HepG2 (cell line): ENCODE data around the gene PTPRN. TPM values are rescaled to one million over a fixed set of nuclear protein-coding genes. Genes with fewer than 3 reads are reported as not detected.

ENCODE experiments used
- ARID3A ChIP-seq: IDR thresholded peaks from 2 replicates; pipeline ENCODE4 v1.6.1; 2012; ENCODE audit warnings: low read depth, low read length, improper control_type of control experiment
- CCAR2 ChIP-seq: fragments of 200-400 bp; formaldehyde crosslinking; optimal IDR thresholded peaks from 2 replicates; pipeline ENCODE3; 2018; ENCODE audit warnings: low read depth, mild to moderate bottlenecking, low read length, moderate library complexity
- CSRNP1 ChIP-seq: sonication (generic); formaldehyde crosslinking; IDR thresholded peaks from 2 replicates; pipeline ENCODE4 v1.8.1; 2023; ENCODE audit warnings: mild to moderate bottlenecking, missing genetic modification reagents
- JDP2 ChIP-seq: sonication (generic); formaldehyde crosslinking; IDR thresholded peaks from 2 replicates; pipeline ENCODE4 v1.8.1; 2022; ENCODE audit warnings: missing genetic modification reagents, borderline replicate concordance
- MAFK ChIP-seq, 2 experiments: IDR thresholded peaks in 1 of 2; conservative IDR thresholded peaks in 1 of 2; 2 replicates each; pipeline ENCODE4 v1.6.1; 2011; ENCODE audit warnings: improper control_type of control experiment in 2 of 2, low read length in 2 of 2
- POLR2AphosphoS5 ChIP-seq: IDR thresholded peaks from 2 replicates; pipeline ENCODE4 v1.6.1; 2012; ENCODE audit warnings: low read depth, low read length
- PPARG ChIP-seq: conservative IDR thresholded peaks from 2 replicates; pipeline ENCODE4 v1.6.1; 2016; ENCODE audit warnings: missing biosample characterization, missing genetic modification reagents
- REXO4 ChIP-seq: sonication (generic); formaldehyde crosslinking; IDR thresholded peaks from 2 replicates; pipeline ENCODE4 v1.8.0; 2022; ENCODE audit warnings: missing genetic modification reagents, mild to moderate bottlenecking, borderline replicate concordance
- SNAI1 ChIP-seq: sonication (generic); formaldehyde crosslinking; IDR thresholded peaks from 2 replicates; pipeline ENCODE4 v1.5.0; 2020; ENCODE audit warnings: mild to moderate bottlenecking, missing genetic modification reagents, borderline replicate concordance
- SOX13 ChIP-seq, 3 experiments: fragments of 450-650 bp in 1 of 3; sonication (generic) in 1 of 3; formaldehyde crosslinking in 1 of 3; IDR thresholded peaks in 2 of 3; conservative IDR thresholded peaks in 1 of 3; 2 replicates each; pipeline versions ENCODE4 v1.5.0 to v1.6.1; 2016 to 2020; ENCODE audit warnings: antibody characterized with exemption in 1 of 3, mild to moderate bottlenecking in 1 of 3, missing compliant biosample characterization in 1 of 3, missing genetic modification reagents in 1 of 3, moderate library complexity in 1 of 3
- THAP8 ChIP-seq: sonication (generic); formaldehyde crosslinking; IDR thresholded peaks from 2 replicates; pipeline ENCODE4 v1.5.1; 2020; ENCODE audit warnings: missing genetic modification reagents, mild to moderate bottlenecking, borderline replicate concordance
- U2AF1 ChIP-seq: fragments of 200-400 bp; formaldehyde crosslinking; optimal IDR thresholded peaks from 2 replicates; pipeline ENCODE3; 2017; ENCODE audit warnings: mild to moderate bottlenecking, low read depth, low read length
- YEATS2 ChIP-seq: sonication (generic); formaldehyde crosslinking; IDR thresholded peaks from 2 replicates; pipeline ENCODE4 v1.4.0; 2020; ENCODE audit warnings: missing genetic modification reagents, borderline replicate concordance
- ZNF138 ChIP-seq: sonication (generic); formaldehyde crosslinking; IDR thresholded peaks from 2 replicates; pipeline ENCODE4 v1.5.0; 2020; ENCODE audit warnings: mild to moderate bottlenecking, low read depth, missing genetic modification reagents
- ZNF143 ChIP-seq: sonication (generic); formaldehyde crosslinking; IDR thresholded peaks from 2 replicates; pipeline ENCODE4 v1.4.0; 2020; ENCODE audit warnings: missing genetic modification reagents
- ZNF225 ChIP-seq: sonication (generic); formaldehyde crosslinking; IDR thresholded peaks from 2 replicates; pipeline ENCODE4 v1.4.0; 2020; ENCODE audit warnings: mild to moderate bottlenecking, missing genetic modification reagents
- ZNF337 ChIP-seq: sonication (generic); formaldehyde crosslinking; IDR thresholded peaks from 2 replicates; pipeline ENCODE4 v1.5.1; 2020; ENCODE audit warnings: missing genetic modification reagents, low read depth, mild to moderate bottlenecking, borderline replicate concordance
- ZNF350 ChIP-seq: sonication (generic); formaldehyde crosslinking; IDR thresholded peaks from 2 replicates; pipeline ENCODE4 v1.4.0; 2020; ENCODE audit warnings: mild to moderate bottlenecking, low read depth, missing genetic modification reagents, borderline replicate concordance
- ZNF44 ChIP-seq: sonication (generic); formaldehyde crosslinking; IDR thresholded peaks from 2 replicates; pipeline ENCODE4 v1.5.1; 2020; ENCODE audit warnings: mild to moderate bottlenecking, missing genetic modification reagents
- ZNF501 ChIP-seq: sonication (generic); formaldehyde crosslinking; IDR thresholded peaks from 2 replicates; pipeline ENCODE4 v1.5.1; 2020; ENCODE audit warnings: mild to moderate bottlenecking, moderate library complexity, missing genetic modification reagents
- ZNF562 ChIP-seq: sonication (generic); formaldehyde crosslinking; IDR thresholded peaks from 2 replicates; pipeline ENCODE4 v1.8.0; 2022; ENCODE audit warnings: missing genetic modification reagents, borderline replicate concordance
- ZNF724P ChIP-seq: sonication (generic); formaldehyde crosslinking; IDR thresholded peaks from 2 replicates; pipeline ENCODE4 v1.8.0; 2022; ENCODE audit warnings: missing genetic modification reagents, borderline replicate concordance
- ZNF788 ChIP-seq: sonication (generic); formaldehyde crosslinking; IDR thresholded peaks from 2 replicates; pipeline ENCODE4 v1.5.0; 2020; ENCODE audit warnings: mild to moderate bottlenecking, missing genetic modification reagents, borderline replicate concordance
- ZSCAN29 ChIP-seq: sonication (generic); formaldehyde crosslinking; conservative IDR thresholded peaks from 2 replicates; pipeline ENCODE4 v1.4.0; 2020; ENCODE audit warnings: mild to moderate bottlenecking, missing genetic modification reagents
- polyA plus RNA-seq, 8 experiments: library from polyadenylated mRNA; depleted of rRNA in 3 of 8; stranded (reverse) in 7 of 8; unstranded in 1 of 8; fragments of >200 nt; fragmentation: Illumina TruSeq in 4 of 8; extraction: Trizol in 4 of 8; gene quantifications; 2 replicates each; pipeline versions ENCODE4 v1.2.1 to v1.2.3, GENCODE V29; 2011 to 2016; ENCODE audit warnings: low read depth in 4 of 8, missing spikeins in 1 of 8, mixed read lengths in 1 of 8; ENCODE audit not compliant: insufficient read depth in 1 of 8
- total RNA-seq, 5 experiments: library from RNA; depleted of rRNA; stranded (reverse); fragments of >200 nt; fragmentation: Illumina TruSeq; extraction: Trizol; gene quantifications; 2 replicates each; pipeline ENCODE4 v1.2.3, GENCODE V29; 2016; ENCODE audit warnings: low read depth in 1 of 5

Gene PTPRN
- total and polyA plus RNA-seq, 2 of the 13 experiments (the other 11 are each of a cell fraction or from before 2014, with no cell fraction given) = 0.26 TPM; not detected in 1

GRCh38 chr2:219294356-219295351, 14.5 kb downstream of the PTPRN start (continued):
- TF ChIP-seq PPARG (CRISPR knock-in tag) = peak; percentile 84
- TF ChIP-seq ZNF788 (CRISPR knock-in tag) = peak; percentile 93; the same call in 1 of the 2 replicates
- TF ChIP-seq SOX13 (IDR thresholded peaks at IDR 0.05) = no peak
- peak in 1 of 2 experiments; percentile 54; a peak in 1 of 4 replicates for TF ChIP-seq SOX13 (CRISPR knock-in tag; conservative IDR thresholded peaks at IDR 0.05 in 1 of 2, IDR thresholded peaks at IDR 0.05 in 1 of 2)
- peak; percentile 81 for TF ChIP-seq YEATS2 (CRISPR knock-in tag)
- TF ChIP-seq ZNF138 = peak; percentile 84; the same call in 1 of the 2 replicates
- peak; percentile 56; the same call in 1 of the 2 replicates for TF ChIP-seq ZNF350 (CRISPR knock-in tag)
- peak; percentile 66; the same call in 1 of the 2 replicates for TF ChIP-seq ZNF225 (CRISPR knock-in tag)
- peak; percentile 89 for TF ChIP-seq ZNF501
- TF ChIP-seq ARID3A = no peak
- TF ChIP-seq POLR2AphosphoS5 = peak; percentile 50; the same call in 1 of the 2 replicates
- no peak for TF ChIP-seq ZNF337 (CRISPR knock-in tag)
- no peak for TF ChIP-seq CCAR2
- TF ChIP-seq THAP8 = no peak; the same call in 1 of the 2 replicates
- TF ChIP-seq ZNF562 (CRISPR knock-in tag) = no peak
- no peak; the same call in 1 of the 2 replicates for TF ChIP-seq REXO4 (CRISPR knock-in tag)
- no peak for TF ChIP-seq JDP2 (CRISPR knock-in tag)
- TF ChIP-seq ZNF143 (CRISPR knock-in tag) = 0 out of 2 replicates have a peak, but pooled peaks have one; percentile 35
- no peak for TF ChIP-seq SNAI1 (CRISPR knock-in tag)
- no peak; the same call in 1 of the 2 replicates for TF ChIP-seq CSRNP1 (CRISPR knock-in tag)
- 0 out of 2 replicates have a peak, but pooled peaks have one; percentile 67 for TF ChIP-seq ZNF44 (CRISPR knock-in tag)
- TF ChIP-seq MAFK (conservative IDR thresholded peaks at IDR 0.05 in 1 of 2, IDR thresholded peaks at IDR 0.05 in 1 of 2; ENCODE audit: low read length in 2 of 2) = no peak
- TF ChIP-seq ZNF724P (CRISPR knock-in tag) = peak; percentile 89
- TF ChIP-seq ZSCAN29 (CRISPR knock-in tag) = peak; percentile 65; the same call in 1 of the 2 replicates
- TF ChIP-seq U2AF1 = peak; percentile 73
